GM12878 (cell line): ENCODE measurements around the gene ENAH. TPM values are rescaled to one million over a fixed set of nuclear protein-coding genes. Genes with fewer than 3 reads are reported as not detected.

ENCODE experiments used
- ATAC-seq: fragments of 200-7000 bp; cut with Tn5 transposase; 3 replicates; pipeline ENCODE4 v1.9.1; 2020; ENCODE audit warnings: mild to moderate bottlenecking, moderate library complexity
- BruUV-seq: library from RNA; stranded (reverse); fragments of 400-500 nt; replicated peaks from 2 replicates; lab custom pipeline; 2021; lab: Mats Ljungman, UMichigan
- CTCF ChIA-PET: fragments of 300-600 bp; sonication (Branson Sonifier 250); formaldehyde crosslinking; extraction: SDS; loops from one replicate; lab custom pipeline; 2021; ENCODE audit warnings: inconsistent platforms; lab: Yijun Ruan, JAX
- POLR2A ChIA-PET: fragments of 350-600 bp; formaldehyde crosslinking; extraction: SDS; loops from one replicate; lab custom pipeline; 2021; ENCODE audit warnings: inconsistent platforms; lab: Charles Lee
- RAD21 ChIA-PET: fragments of 300-600 bp; sonication (Branson Sonifier 250); formaldehyde crosslinking; loops from one replicate; lab custom pipeline; 2023; ENCODE audit warnings: antibody characterized with exemption; ENCODE audit not compliant: unreplicated experiment; lab: Charles Lee
- SMC1A ChIA-PET: fragments of 300-600 bp; sonication (Branson Sonifier 250); formaldehyde crosslinking; loops from one replicate; lab custom pipeline; 2023; ENCODE audit not compliant: unreplicated experiment, uncharacterized antibody; lab: Charles Lee
- DNase-seq: peaks from one replicate; pipeline ENCODE4 v3.0.0-alpha.2; 2011; ENCODE audit warnings: low read depth, low spot score
- FAIRE-seq: peaks from 3 replicates; lab custom pipeline; 2011; peaks lifted over from hg19 to GRCh38; lab: Jason Lieb, UNC
- H2AFZ ChIP-seq: 2 replicates; pipeline ENCODE4 v1.6.0; 2011; ENCODE audit warnings: low read depth, low read length, control low read depth; ENCODE audit not compliant: control insufficient read depth
- H3K27ac ChIP-seq: 2 replicates; pipeline ENCODE4 v1.5.1; 2011; ENCODE audit warnings: control low read depth; ENCODE audit not compliant: control insufficient read depth, insufficient read depth
- H3K27me3 ChIP-seq, 2 experiments: replicated peaks in 1 of 2; 2 replicates each; pipeline versions ENCODE4 v1.6.0 to v1.6.1; 2011; ENCODE audit warnings: low read length in 1 of 2; ENCODE audit not compliant: control insufficient read depth in 2 of 2, insufficient read depth in 2 of 2
- H3K36me3 ChIP-seq, 2 experiments: 2 replicates each; pipeline ENCODE4 v1.5.1; 2011; ENCODE audit warnings: low read length in 1 of 2; ENCODE audit not compliant: control insufficient read depth in 2 of 2, insufficient read depth in 2 of 2
- H3K4me1 ChIP-seq: 2 replicates; pipeline ENCODE4 v1.6.1; 2011; ENCODE audit warnings: mild to moderate bottlenecking, low read length, moderate library complexity, mixed read lengths; ENCODE audit not compliant: control insufficient read depth, insufficient read depth
- H3K4me2 ChIP-seq: 2 replicates; pipeline ENCODE4 v1.6.0; 2011; ENCODE audit warnings: control low read depth; ENCODE audit not compliant: control insufficient read depth, insufficient read depth
- H3K4me3 ChIP-seq: fragments of 200-600 bp; sonication (generic); 2 replicates; pipeline ENCODE4 v1.5.1; 2016
- H3K79me2 ChIP-seq: 2 replicates; pipeline ENCODE4 v1.6.0; 2011; ENCODE audit warnings: low read length; ENCODE audit not compliant: control insufficient read depth, insufficient read depth
- H3K9ac ChIP-seq: 2 replicates; pipeline ENCODE4 v1.8.0; 2011; ENCODE audit warnings: low read length, control low read depth, mixed read lengths; ENCODE audit not compliant: control insufficient read depth, insufficient read depth
- H3K9me3 ChIP-seq: replicated peaks from 3 replicates; pipeline ENCODE4 v1.5.1; 2011; ENCODE audit warnings: mild to moderate bottlenecking, low read length; ENCODE audit not compliant: control insufficient read depth, insufficient read depth
- H4K20me1 ChIP-seq: 2 replicates; pipeline ENCODE4 v1.6.0; 2011; ENCODE audit not compliant: control insufficient read depth, insufficient read depth
- ATF7 ChIP-seq: fragments of 450-650 bp; IDR thresholded peaks from 2 replicates; pipeline ENCODE4 v1.6.1; 2016; ENCODE audit warnings: low read depth, mild to moderate bottlenecking
- CHD2 ChIP-seq: IDR thresholded peaks from 2 replicates; pipeline ENCODE4 v1.6.1; 2011; ENCODE audit warnings: low read depth, low read length, improper control_type of control experiment, borderline replicate concordance
- CREB1 ChIP-seq: IDR thresholded peaks from 2 replicates; pipeline ENCODE4 v1.6.1; 2012; ENCODE audit warnings: low read depth, mild to moderate bottlenecking, inconsistent platforms
- IKZF2 ChIP-seq, 2 experiments: fragments of 450-650 bp; IDR thresholded peaks; 2 replicates each; pipeline ENCODE4 v1.6.1; 2017; ENCODE audit warnings: mild to moderate bottlenecking in 2 of 2, moderate library complexity in 2 of 2
- JUND ChIP-seq: IDR thresholded peaks from 2 replicates; pipeline ENCODE4 v1.6.1; 2012; ENCODE audit warnings: low read depth, mild to moderate bottlenecking, low read length, improper control_type of control experiment, moderate library complexity
- MTA2 ChIP-seq: fragments of 450-650 bp; IDR thresholded peaks from 2 replicates; pipeline ENCODE4 v1.6.1; 2016; ENCODE audit warnings: low read depth, mild to moderate bottlenecking, moderate library complexity
- PAX8 ChIP-seq: fragments of 450-650 bp; IDR thresholded peaks from 2 replicates; pipeline ENCODE4 v1.6.1; 2017; ENCODE audit warnings: mild to moderate bottlenecking, moderate library complexity
- PML ChIP-seq: IDR thresholded peaks from 2 replicates; pipeline ENCODE4 v1.6.1; 2012; ENCODE audit warnings: low read length, inconsistent platforms
- RAD51 ChIP-seq: fragments of 450-650 bp; IDR thresholded peaks from 2 replicates; pipeline ENCODE4 v1.6.1; 2016; ENCODE audit warnings: moderate library complexity, mild to moderate bottlenecking, inconsistent platforms
- RCOR1 ChIP-seq: conservative IDR thresholded peaks from 2 replicates; pipeline ENCODE4 v1.6.1; 2012; ENCODE audit warnings: low read depth, low read length, improper control_type of control experiment
- TAF1 ChIP-seq: IDR thresholded peaks from 2 replicates; pipeline ENCODE4 v1.6.1; 2011; ENCODE audit warnings: mild to moderate bottlenecking, low read depth, low read length, borderline replicate concordance
- ZZZ3 ChIP-seq: IDR thresholded peaks from 2 replicates; pipeline ENCODE4 v1.6.1; 2011; ENCODE audit warnings: low read depth; ENCODE audit not compliant: control insufficient read depth, insufficient read length
- WGBS: methylation state at CpG from one replicate; pipeline ENCODE4 v1.1.6; 2016; ENCODE audit warnings: low lambda C conversion rate; ENCODE audit not compliant: insufficient replicate concordance, insufficient coverage; ENCODE audit errors: missing lambda C conversion rate; 5-methylcytosine and 5-hydroxymethylcytosine counted together
- in situ Hi-C: fragments of 300-500 bp; cut with MboI; formaldehyde crosslinking; loops from 9 replicates; pipeline ENCODE4 v1.14.3; 2018; ENCODE audit warnings: mixed read lengths
- intact Hi-C: fragments of 100-400 bp; cut with micrococcal nuclease; formaldehyde crosslinking; loops from one replicate; pipeline ENCODE4 v1.14.2; 2022; ENCODE audit not compliant: unreplicated experiment
- polyA plus RNA-seq, 11 experiments: library from polyadenylated mRNA; depleted of rRNA in 4 of 11; unstranded in 6 of 11; stranded (reverse) in 5 of 11; fragments of >200 nt; fragmentation: Nextera tagmentation in 4 of 11; fragmentation: Illumina TruSeq in 1 of 11; extraction: Ambion mirVana in 4 of 11; extraction: Trizol in 1 of 11; gene quantifications; 1 replicate in 1 of 11; 2 replicates in 10 of 11; pipeline versions ENCODE4 v1.2.1 to v1.2.3, GENCODE V29; 2011 to 2016; ENCODE audit warnings: inconsistent platforms in 2 of 11, missing spikeins in 2 of 11, low read depth in 1 of 11
- total RNA-seq, 4 experiments: library from RNA; depleted of rRNA in 3 of 4; stranded (reverse); fragments of >200 nt in 3 of 4; fragmentation: Illumina TruSeq in 1 of 4; extraction: Trizol in 1 of 4; gene quantifications; 2 replicates each; pipeline versions ENCODE4 v1.2.1 to v1.2.3, GENCODE V29; 2013 to 2021
- TF ChIP-seq, protein P1 (sequence below): fragments of 450-650 bp; IDR thresholded peaks from 2 replicates; pipeline ENCODE4 v1.6.1; 2014; ENCODE audit warnings: mild to moderate bottlenecking
- TF ChIP-seq, protein P2 (sequence below): fragments of 450-650 bp; conservative IDR thresholded peaks from 2 replicates; pipeline ENCODE4 v1.6.1; 2017; ENCODE audit warnings: mild to moderate bottlenecking, moderate library complexity
- TF ChIP-seq, protein P3 (sequence below): fragments of 450-650 bp; IDR thresholded peaks from 2 replicates; pipeline ENCODE4 v1.6.1; 2017; ENCODE audit warnings: borderline replicate concordance

The ENAH gene
- total and polyA plus RNA-seq, 10 of the 15 experiments (the other 5 are each of a cell fraction or from before 2014, with no cell fraction given), result under 0.01 to 0.62 (median 0.06) TPM; not detected in 5

DNA sequence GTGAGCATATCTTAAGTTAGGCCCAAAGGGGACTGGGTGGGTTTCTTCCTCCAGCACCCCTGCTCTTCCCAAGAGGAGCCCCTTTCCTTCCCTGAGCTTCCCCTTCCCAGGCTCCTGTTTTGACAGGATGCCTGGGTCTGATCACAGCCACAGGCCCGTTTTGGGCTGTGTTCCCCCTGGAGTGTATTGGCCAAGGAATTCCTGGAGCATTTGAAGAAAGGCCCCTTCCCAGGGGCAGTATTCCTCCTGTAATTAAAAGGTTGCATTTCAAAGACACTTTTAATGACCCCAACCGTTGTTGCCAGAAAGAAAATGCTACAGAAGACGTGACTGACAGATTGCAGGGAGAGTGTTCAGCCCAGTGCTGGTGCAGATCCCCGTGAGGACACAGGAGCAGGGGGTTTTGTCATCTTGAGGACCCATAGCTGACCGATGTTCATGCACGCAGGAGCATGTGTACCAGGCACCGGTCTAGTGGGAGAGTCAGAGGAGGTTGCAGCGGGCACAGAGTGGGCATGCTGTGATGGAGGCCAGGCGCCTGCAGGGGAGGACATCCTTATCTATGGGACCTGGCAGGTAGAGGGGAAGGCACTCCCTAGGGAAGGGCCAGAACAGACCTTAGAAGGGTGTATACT lies 205.8 kb downstream of the ENAH start (continued):
- TF ChIP-seq, protein P1, sequence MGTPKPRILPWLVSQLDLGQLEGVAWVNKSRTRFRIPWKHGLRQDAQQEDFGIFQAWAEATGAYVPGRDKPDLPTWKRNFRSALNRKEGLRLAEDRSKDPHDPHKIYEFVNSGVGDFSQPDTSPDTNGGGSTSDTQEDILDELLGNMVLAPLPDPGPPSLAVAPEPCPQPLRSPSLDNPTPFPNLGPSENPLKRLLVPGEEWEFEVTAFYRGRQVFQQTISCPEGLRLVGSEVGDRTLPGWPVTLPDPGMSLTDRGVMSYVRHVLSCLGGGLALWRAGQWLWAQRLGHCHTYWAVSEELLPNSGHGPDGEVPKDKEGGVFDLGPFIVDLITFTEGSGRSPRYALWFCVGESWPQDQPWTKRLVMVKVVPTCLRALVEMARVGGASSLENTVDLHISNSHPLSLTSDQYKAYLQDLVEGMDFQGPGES, result no peak
- TF ChIP-seq ATF7, result no peak
- TF ChIP-seq CREB1, result no peak
- TF ChIP-seq TAF1, result no peak
- TF ChIP-seq PML, result no peak
- no peak for TF ChIP-seq JUND
- TF ChIP-seq MTA2, result no peak
- TF ChIP-seq, all 136 proteins: peak for 0

DNA sequence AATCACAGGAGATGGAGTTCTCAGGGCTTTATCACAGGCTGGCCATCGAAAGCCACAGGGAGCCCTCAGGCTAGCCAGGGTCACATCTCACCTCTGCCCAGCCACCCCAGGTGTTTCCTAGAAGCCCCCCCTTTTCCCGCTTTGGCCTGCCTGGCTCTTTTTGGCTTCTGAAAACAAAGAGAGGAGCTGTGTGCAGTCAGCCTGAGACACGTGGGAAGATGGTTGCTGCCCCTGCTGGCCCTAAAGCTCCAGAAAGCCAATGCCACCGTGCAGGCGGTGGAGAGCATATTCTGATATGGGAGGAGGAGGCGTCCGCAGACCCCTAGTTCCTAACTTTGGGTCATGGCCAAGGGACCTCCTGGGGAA lies 206.3 kb downstream of the ENAH start:
- RAD21 ChIA-PET, result interaction anchor here (0.9 to 4.3 kb wide), 2 partner anchors 21 to 25 kb away, joined by 3 to 22 read pairs; no protein-coding TSS in a partner anchor
- BruUV-seq, result no TSS peak
- Histone ChIP-seq H3K79me2 (no peaks in the 10 kb centered on the region), H3K9ac (no peak overlapping the region), H3K9me3 (no peaks in the 10 kb centered on the region), H4K20me1 (no peaks in the 10 kb centered on the region), H3K4me1 (peaks cover 31% of the 10 kb centered on the region), H2AFZ (no peak overlapping the region), H3K4me3 (no peak overlapping the region), H3K27ac (no peak overlapping the region), H3K27me3 (no peaks in the 10 kb centered on the region; a peak in 1 of 4 replicates), H3K36me3 (no peaks in the 10 kb centered on the region), H3K4me2 (no peak overlapping the region)
- in situ Hi-C loops (no loop called here), intact Hi-C loops (no loop called here)
- FAIRE-seq (no peak), ATAC-seq (no peak), DNase-seq (no peak)
- POLR2A ChIA-PET, result interaction anchor here (1.0 to 4.3 kb wide), 2 partner anchors 8 to 19 kb away, joined by 4 to 31 read pairs; partner anchors contain the start of gene LBR
- CTCF ChIA-PET, result interaction anchor here (2.8 kb wide), 1 partner anchor 21 kb away, joined by 16 read pairs; no protein-coding TSS in a partner anchor
- WGBS, result 77% methylated on average over 7 of the region's 7 CpGs
- SMC1A ChIA-PET, result interaction anchor here (7.3 kb wide), 1 partner anchor 20 kb away, joined by 108 read pairs; the partner anchor contains the start of gene LBR
- TF ChIP-seq CHD2 (no peak), PAX8 (no peak), ZZZ3 (no peak), IKZF2 (IDR thresholded peaks at IDR 0.05) (no peak), RCOR1 (no peak), RAD51 (no peak)
- TF ChIP-seq, protein P2, sequence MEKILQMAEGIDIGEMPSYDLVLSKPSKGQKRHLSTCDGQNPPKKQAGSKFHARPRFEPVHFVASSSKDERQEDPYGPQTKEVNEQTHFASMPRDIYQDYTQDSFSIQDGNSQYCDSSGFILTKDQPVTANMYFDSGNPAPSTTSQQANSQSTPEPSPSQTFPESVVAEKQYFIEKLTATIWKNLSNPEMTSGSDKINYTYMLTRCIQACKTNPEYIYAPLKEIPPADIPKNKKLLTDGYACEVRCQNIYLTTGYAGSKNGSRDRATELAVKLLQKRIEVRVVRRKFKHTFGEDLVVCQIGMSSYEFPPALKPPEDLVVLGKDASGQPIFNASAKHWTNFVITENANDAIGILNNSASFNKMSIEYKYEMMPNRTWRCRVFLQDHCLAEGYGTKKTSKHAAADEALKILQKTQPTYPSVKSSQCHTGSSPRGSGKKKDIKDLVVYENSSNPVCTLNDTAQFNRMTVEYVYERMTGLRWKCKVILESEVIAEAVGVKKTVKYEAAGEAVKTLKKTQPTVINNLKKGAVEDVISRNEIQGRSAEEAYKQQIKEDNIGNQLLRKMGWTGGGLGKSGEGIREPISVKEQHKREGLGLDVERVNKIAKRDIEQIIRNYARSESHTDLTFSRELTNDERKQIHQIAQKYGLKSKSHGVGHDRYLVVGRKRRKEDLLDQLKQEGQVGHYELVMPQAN, result no peak
- TF ChIP-seq, protein P3, sequence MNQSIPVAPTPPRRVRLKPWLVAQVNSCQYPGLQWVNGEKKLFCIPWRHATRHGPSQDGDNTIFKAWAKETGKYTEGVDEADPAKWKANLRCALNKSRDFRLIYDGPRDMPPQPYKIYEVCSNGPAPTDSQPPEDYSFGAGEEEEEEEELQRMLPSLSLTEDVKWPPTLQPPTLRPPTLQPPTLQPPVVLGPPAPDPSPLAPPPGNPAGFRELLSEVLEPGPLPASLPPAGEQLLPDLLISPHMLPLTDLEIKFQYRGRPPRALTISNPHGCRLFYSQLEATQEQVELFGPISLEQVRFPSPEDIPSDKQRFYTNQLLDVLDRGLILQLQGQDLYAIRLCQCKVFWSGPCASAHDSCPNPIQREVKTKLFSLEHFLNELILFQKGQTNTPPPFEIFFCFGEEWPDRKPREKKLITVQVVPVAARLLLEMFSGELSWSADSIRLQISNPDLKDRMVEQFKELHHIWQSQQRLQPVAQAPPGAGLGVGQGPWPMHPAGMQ, result no peak
